GM12878 (cell line): ENCODE measurements around the gene EMC1.

Experiments used
- CTCF ChIP-seq, 3 experiments: IDR thresholded peaks in 2 of 3; conservative IDR thresholded peaks in 1 of 3; 2 replicates each; pipeline ENCODE4 v1.5.1; 2011; ENCODE audit warnings: low read depth in 3 of 3, low read length in 3 of 3, mild to moderate bottlenecking in 3 of 3, control low read depth in 2 of 3, moderate library complexity in 2 of 3, inconsistent platforms in 1 of 3, mixed read lengths in 1 of 3; ENCODE audit not compliant: control insufficient read depth in 2 of 3, insufficient read depth in 1 of 3; ENCODE audit errors: extremely low read depth in 1 of 3
- EZH2 ChIP-seq: IDR thresholded peaks from 2 replicates; pipeline ENCODE4 v1.6.1; 2012; ENCODE audit warnings: low read depth, mild to moderate bottlenecking, control low read depth, inconsistent platforms, low read length, borderline replicate concordance; ENCODE audit not compliant: control insufficient read depth
- GABPA ChIP-seq: IDR thresholded peaks from 2 replicates; pipeline ENCODE4 v1.6.1; 2014; ENCODE audit warnings: antibody characterized with exemption, low read depth, mild to moderate bottlenecking, inconsistent platforms
- GATAD2B ChIP-seq: fragments of 450-650 bp; conservative IDR thresholded peaks from 2 replicates; pipeline ENCODE4 v1.6.1; 2017; ENCODE audit warnings: low read depth, mild to moderate bottlenecking, moderate library complexity
- NFYA ChIP-seq: IDR thresholded peaks from 2 replicates; pipeline ENCODE4 v1.6.1; 2011; ENCODE audit warnings: low read depth, mild to moderate bottlenecking, low read length, improper control_type of control experiment, borderline replicate concordance
- POLR2A ChIP-seq: IDR thresholded peaks from 2 replicates; pipeline ENCODE4 v1.6.1; 2011; ENCODE audit warnings: low read depth, mild to moderate bottlenecking, low read length

- no peak for TF ChIP-seq GABPA
- TF ChIP-seq NFYA, result no peak
- 0 out of 2 replicates have a peak, but pooled peaks have one; percentile 31 for TF ChIP-seq POLR2A
- no peak for TF ChIP-seq GATAD2B
- TF ChIP-seq EZH2, result no peak
- TF ChIP-seq CTCF (IDR thresholded peaks at IDR 0.05 in 2 of 3, conservative IDR thresholded peaks at IDR 0.05 in 1 of 3; ENCODE audit: control insufficient read depth in 2 of 3, extremely low read depth in 1 of 3, insufficient read depth in 1 of 3, low read depth in 3 of 3, low read length in 3 of 3), result no peak
These were observed 7.0 kb upstream of the EMC1 start for GRCh38 chr1:19258353-19258752.
